ENCODE results near the gene FHL2.
"Not testable (repeated sequence)": the region's sequence is repeated elsewhere in the genome, so short reads cannot be mapped to it uniquely, and the experiment has no call there.

FHL2 gene

GRCh38 chr2:105357122-105357521 is 41.7 kb downstream of the FHL2 start:
- no peak for DNase-seq

- no peak for DNase-seq
These were observed 54.0 kb downstream of the FHL2 start for GRCh38 chr2:105344704-105345345.

- no peak for DNase-seq
These were observed 59.4 kb downstream of the FHL2 start for GRCh38 chr2:105339414-105339813.

- no peak for DNase-seq
These were observed 60.8 kb downstream of the FHL2 start for GRCh38 chr2:105338020-105338385.

- DNase-seq = peak; percentile 33 to 95 (median 86)
These were observed 61.5 kb downstream of the FHL2 start, which contains the start of gene C2orf49 for GRCh38 chr2:105337122-105338019. Gene C2orf49 (plus strand): TSS chr2:105337540. CDS start chr2:105337588, 48 bp downstream.

GRCh38 chr2:105336786-105337121 is 62.1 kb downstream of the FHL2 start:
- DNase-seq = no peak

- DNase-seq = no peak
These were observed 63.4 kb downstream of the FHL2 start for GRCh38 chr2:105335469-105335868.

- DNase-seq = no peak
These were observed 64.6 kb downstream of the FHL2 start for GRCh38 chr2:105334211-105334610.

GRCh38 chr2:105330681-105331375 is 68.0 kb downstream of the FHL2 start:
- DNase-seq = no peak

GRCh38 chr2:105329561-105330495 is 69.0 kb downstream of the FHL2 start, which contains the start of gene TGFBRAP1:
Gene TGFBRAP1 (minus strand): TSS chr2:105329735. CDS start chr2:105308301, 21,434 bp downstream.
- peak in 35 of 58 donors; percentile 18 to 80 (median 46) for DNase-seq

- DNase-seq = peak in 9 of 58 donors; percentile 15 to 52 (median 33)
These were observed 69.7 kb downstream of the FHL2 start for GRCh38 chr2:105329197-105329554.

- peak in 18 of 58 donors; percentile 7 to 57 (median 28) for DNase-seq
These were observed 70.3 kb downstream of the FHL2 start for GRCh38 chr2:105328281-105329196.

- no peak for DNase-seq
These were observed 71.2 kb downstream of the FHL2 start for GRCh38 chr2:105327690-105328089.

GRCh38 chr2:105327271-105327670 is 71.6 kb downstream of the FHL2 start:
- not testable (repeated sequence) for DNase-seq

GRCh38 chr2:105325389-105325963 is 73.4 kb downstream of the FHL2 start:
- no peak for DNase-seq

- DNase-seq = no peak
These were observed 74.1 kb downstream of the FHL2 start for GRCh38 chr2:105324732-105325131.

GRCh38 chr2:105324101-105324500 is 74.8 kb downstream of the FHL2 start:
- DNase-seq = no peak

- peak in 1 of 58 donors; percentile 6 for DNase-seq
These were observed 75.7 kb downstream of the FHL2 start for GRCh38 chr2:105323111-105323510.

All from anterior cingulate cortex (tissue), 58 donors.